Stimulated activated naive B cell treated with anti-CD40 and anti-IgM and Interleukin-4, amounts not matched to agents 10 μg/mL and 1 μg/mL and 100 μg/mL, for 72 hours (primary cell): ENCODE measurements around the gene UACA.

Experiments used
- ATAC-seq, 2 donors: fragments of 150-1000 bp; cut with Tn5 transposase; replicated peaks; 2 replicates each; pipeline ENCODE4 v1.10.0; 2021; ENCODE audit warnings: moderate library complexity in 1 of 2
- DNase-seq: peaks from one replicate; pipeline ENCODE4 v3.0.0; 2021
- H3K27ac Mint-ChIP-seq: one replicate; pipeline ENCODE4 v1.8.0; 2022; ENCODE audit warnings: mild to moderate bottlenecking, mixed read lengths
- H3K27me3 Mint-ChIP-seq, 2 donors: one replicate each; pipeline ENCODE4 v1.8.0; 2022; ENCODE audit warnings: mixed read lengths in 2 of 2
- H3K36me3 Mint-ChIP-seq, 2 donors: one replicate each; pipeline ENCODE4 v1.8.0; 2022; ENCODE audit warnings: mixed read lengths in 2 of 2, mild to moderate bottlenecking in 1 of 2
- H3K4me1 Mint-ChIP-seq, 2 donors: one replicate each; pipeline ENCODE4 v1.8.0; 2022; ENCODE audit warnings: mixed read lengths in 2 of 2, mild to moderate bottlenecking in 1 of 2
- H3K4me3 Mint-ChIP-seq, 2 donors: one replicate each; pipeline ENCODE4 v1.8.0; 2022; ENCODE audit warnings: mild to moderate bottlenecking in 2 of 2, mixed read lengths in 2 of 2, moderate library complexity in 1 of 2
- H3K9me3 Mint-ChIP-seq, 2 donors: one replicate each; pipeline ENCODE4 v1.8.0; 2022; ENCODE audit warnings: mixed read lengths in 2 of 2, mild to moderate bottlenecking in 1 of 2

Gene UACA

GRCh38 chr15:70701891-70702568 lies 61.3 kb downstream of the UACA start:
- no peak for ATAC-seq
- Mint-ChIP-seq H3K27me3 (peaks cover 32% of the 10 kb centered on the region in 2 donors), H3K36me3 (no peaks in the 10 kb centered on the region)

DNA sequence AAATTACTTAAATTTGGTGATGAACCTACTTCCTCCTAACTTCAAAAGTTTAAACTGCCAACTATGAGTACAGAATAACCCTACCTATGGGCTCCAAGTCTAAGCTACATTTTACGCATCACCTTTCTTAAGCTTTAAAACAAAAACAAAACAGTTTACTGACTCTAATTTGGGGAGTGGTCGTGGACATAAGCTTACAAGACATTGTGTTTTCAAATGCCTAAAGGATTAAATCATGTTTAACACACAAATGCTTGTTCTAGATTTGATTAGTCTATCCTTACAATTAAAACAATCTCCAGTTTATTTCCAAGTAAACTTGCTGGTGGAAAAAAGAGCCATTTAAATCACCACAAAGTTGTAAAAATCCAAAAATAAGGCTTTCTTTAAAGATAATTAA lies 62.2 kb downstream of the UACA start:
- no peak for DNase-seq
- no peaks in the 10 kb centered on the region for H3K9me3 Mint-ChIP-seq
- peaks cover 2 to 5% of the 10 kb centered on the region in 2 donors for H3K4me1 Mint-ChIP-seq
- ATAC-seq, result no peak
- H3K27me3 Mint-ChIP-seq, result peaks cover 23 to 27% of the 10 kb centered on the region in 2 donors
- H3K4me3 Mint-ChIP-seq, result no peak overlapping the region
- no peaks in the 10 kb centered on the region for H3K36me3 Mint-ChIP-seq
- H3K27ac Mint-ChIP-seq, result no peak overlapping the region

More at GRCh38 chr15:70701891-70702568, 61.3 kb downstream of the UACA start:
- no peak overlapping the region for H3K27ac Mint-ChIP-seq
- H3K4me3 Mint-ChIP-seq, result no peak overlapping the region
- peaks cover 2 to 5% of the 10 kb centered on the region in 2 donors for H3K4me1 Mint-ChIP-seq
- H3K9me3 Mint-ChIP-seq, result no peaks in the 10 kb centered on the region
- DNase-seq, result no peak

GRCh38 chr15:70699890-70700289 lies 63.5 kb downstream of the UACA start:
- Mint-ChIP-seq H3K9me3 (no peaks in the 10 kb centered on the region), H3K4me1 (peaks cover 2 to 5% of the 10 kb centered on the region in 2 donors), H3K27ac (no peak overlapping the region), H3K27me3 (peaks cover 21 to 27% of the 10 kb centered on the region in 2 donors), H3K4me3 (no peak overlapping the region), H3K36me3 (no peaks in the 10 kb centered on the region)
- DNase-seq, result no peak
- ATAC-seq, result no peak

- Mint-ChIP-seq H3K4me1 (peaks cover 2 to 5% of the 10 kb centered on the region in 2 donors), H3K27me3 (peaks cover 11 to 21% of the 10 kb centered on the region in 2 donors), H3K4me3 (no peak overlapping the region), H3K9me3 (no peaks in the 10 kb centered on the region), H3K36me3 (no peaks in the 10 kb centered on the region), H3K27ac (no peak overlapping the region)
- ATAC-seq (no peak), DNase-seq (no peak)
Observed at GRCh38 chr15:70698836-70699390, 64.4 kb downstream of the UACA start.

DNA sequence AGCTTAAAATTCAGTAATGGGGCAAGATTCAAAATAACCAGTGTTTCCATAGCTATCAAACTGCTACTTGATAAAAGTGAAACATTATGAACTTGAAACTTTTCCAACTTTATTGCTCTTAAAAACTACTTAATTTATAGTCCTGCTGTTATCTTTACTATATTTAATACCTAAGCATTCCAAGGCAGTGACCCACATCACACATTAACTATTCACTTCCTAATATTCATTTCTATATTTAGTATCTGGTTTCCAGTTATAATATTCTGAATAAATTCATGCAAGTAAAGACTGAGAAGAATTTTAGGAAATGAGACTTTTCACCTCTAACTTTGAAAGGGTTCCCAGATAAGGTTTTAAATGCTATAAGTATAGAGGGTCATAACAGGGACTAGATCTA lies 64.9 kb downstream of the UACA start:
- Mint-ChIP-seq H3K36me3 (no peaks in the 10 kb centered on the region), H3K4me1 (peaks cover 2 to 5% of the 10 kb centered on the region in 2 donors), H3K9me3 (no peaks in the 10 kb centered on the region), H3K4me3 (no peak overlapping the region), H3K27me3 (peaks cover 6 to 17% of the 10 kb centered on the region in 2 donors), H3K27ac (no peak overlapping the region)
- no peak for DNase-seq
- no peak for ATAC-seq

DNA sequence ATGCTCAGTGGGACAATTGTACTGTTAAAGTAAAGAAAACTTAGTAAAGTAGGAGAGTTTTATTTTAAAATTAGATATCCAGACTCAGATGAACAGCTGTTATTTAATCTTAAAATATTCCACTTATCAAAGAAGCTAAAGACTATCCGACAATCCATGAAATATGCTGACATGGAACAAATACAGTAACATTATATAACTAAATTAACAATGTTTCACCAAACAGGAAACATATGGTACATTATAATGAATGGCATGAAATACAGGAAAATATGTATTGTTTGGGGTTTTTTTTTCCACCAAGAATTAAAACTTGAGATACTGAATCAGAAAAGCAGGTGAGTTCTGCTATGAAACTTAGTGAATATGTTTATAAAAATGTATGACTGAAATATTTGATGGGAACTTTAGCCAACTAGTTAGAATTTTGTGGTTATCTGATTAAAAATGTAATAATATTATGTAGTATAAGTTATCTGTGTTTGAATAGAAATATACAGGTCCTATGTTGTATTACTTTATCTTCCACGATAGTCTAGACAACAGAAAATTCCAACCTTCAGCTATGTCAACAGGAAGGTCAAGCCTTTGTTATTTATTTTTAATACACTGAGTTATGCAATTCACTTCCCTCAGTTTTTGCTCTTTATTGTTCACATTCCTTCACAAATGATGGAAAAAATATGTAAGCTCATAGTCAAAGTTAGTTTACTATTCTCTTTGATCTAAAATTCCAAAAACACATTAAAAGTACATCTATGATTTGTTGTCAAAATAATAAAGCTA lies 72.7 kb downstream of the UACA start:
- ATAC-seq (no peak), DNase-seq (no peak)
- no peak overlapping the region for H3K27ac Mint-ChIP-seq
- H3K36me3 Mint-ChIP-seq, result no peaks in the 10 kb centered on the region
- H3K9me3 Mint-ChIP-seq, result no peaks in the 10 kb centered on the region
- H3K4me3 Mint-ChIP-seq, result no peak overlapping the region
- H3K4me1 Mint-ChIP-seq, result no peaks in the 10 kb centered on the region
- H3K27me3 Mint-ChIP-seq, result peaks cover 0 to 9% of the 10 kb centered on the region in 2 donors

DNA sequence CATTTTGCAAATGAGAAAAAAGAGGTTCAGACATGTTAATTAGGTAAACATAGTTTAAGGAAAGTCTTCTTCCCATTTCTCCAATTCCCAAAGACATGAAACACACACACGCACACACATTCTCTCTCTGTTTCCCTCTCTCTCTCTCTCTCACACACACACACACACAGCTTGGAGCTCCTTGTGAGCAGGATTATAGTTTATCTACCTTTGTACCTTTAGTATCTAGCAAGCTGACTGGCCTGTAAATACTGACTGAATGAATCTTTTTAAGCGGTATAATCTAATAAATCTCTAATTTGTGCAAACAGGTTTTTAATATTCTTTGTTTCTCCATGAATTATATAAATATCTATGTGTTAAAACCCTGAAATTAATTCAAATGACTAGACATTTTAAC lies 73.3 kb downstream of the UACA start:
- H3K27me3 Mint-ChIP-seq, result peaks cover 0 to 9% of the 10 kb centered on the region in 2 donors
- H3K9me3 Mint-ChIP-seq, result no peaks in the 10 kb centered on the region
- H3K36me3 Mint-ChIP-seq, result no peaks in the 10 kb centered on the region
- ATAC-seq (no peak), DNase-seq (no peak)
- no peaks in the 10 kb centered on the region for H3K4me1 Mint-ChIP-seq
- H3K4me3 Mint-ChIP-seq, result no peak overlapping the region
- H3K27ac Mint-ChIP-seq, result no peak overlapping the region

- no peak for DNase-seq
Observed at GRCh38 chr15:70687482-70687881, 75.9 kb downstream of the UACA start.

GRCh38 chr15:70680817-70681216 lies 82.5 kb downstream of the UACA start:
- no peak for DNase-seq
- H3K9me3 Mint-ChIP-seq, result no peaks in the 10 kb centered on the region

More at GRCh38 chr15:70687482-70687881, 75.9 kb downstream of the UACA start:
- no peak overlapping the region for H3K4me3 Mint-ChIP-seq
- no peaks in the 10 kb centered on the region for H3K9me3 Mint-ChIP-seq
- peaks cover 0 to 5% of the 10 kb centered on the region in 2 donors for H3K27me3 Mint-ChIP-seq
- no peak for ATAC-seq
- H3K36me3 Mint-ChIP-seq, result no peaks in the 10 kb centered on the region
- no peak overlapping the region for H3K27ac Mint-ChIP-seq
- H3K4me1 Mint-ChIP-seq, result no peaks in the 10 kb centered on the region

DNA sequence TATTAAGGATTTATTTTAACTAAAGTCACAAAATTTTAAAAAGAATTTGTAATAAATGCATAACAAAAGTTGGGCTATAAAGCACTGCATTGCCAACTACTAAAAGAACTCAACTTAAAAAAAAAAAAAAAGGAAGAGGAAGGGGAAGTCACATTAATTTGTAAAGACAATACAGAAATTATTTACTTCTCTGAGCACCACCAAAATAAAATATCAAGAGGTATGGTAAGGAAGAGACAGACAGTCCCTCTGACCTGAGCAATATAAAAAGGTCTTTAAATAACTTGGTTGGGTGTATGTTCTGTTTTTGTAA lies 83.5 kb downstream of the UACA start:
- Mint-ChIP-seq H3K4me1 (peaks cover 0 to 2% of the 10 kb centered on the region in 2 donors), H3K27me3 (peaks cover 0 to 19% of the 10 kb centered on the region in 2 donors), H3K4me3 (no peak overlapping the region), H3K9me3 (no peaks in the 10 kb centered on the region), H3K27ac (no peak overlapping the region), H3K36me3 (peaks cover 0 to 2% of the 10 kb centered on the region in 2 donors)
- ATAC-seq (no peak), DNase-seq (no peak)

More at GRCh38 chr15:70680817-70681216, 82.5 kb downstream of the UACA start:
- Mint-ChIP-seq H3K27me3 (peaks cover 0 to 19% of the 10 kb centered on the region in 2 donors), H3K36me3 (peaks cover 0 to 2% of the 10 kb centered on the region in 2 donors), H3K4me1 (peaks cover 0 to 2% of the 10 kb centered on the region in 2 donors), H3K4me3 (no peak overlapping the region), H3K27ac (no peak overlapping the region)
- ATAC-seq, result no peak

GRCh38 chr15:70672081-70672480 lies 91.3 kb downstream of the UACA start:
- DNase-seq (no peak), ATAC-seq (peak; percentile 47 to 48)
- Mint-ChIP-seq H3K27ac (no peak overlapping the region), H3K4me3 (no peak overlapping the region), H3K9me3 (no peaks in the 10 kb centered on the region), H3K4me1 (peaks cover 0 to 9% of the 10 kb centered on the region in 2 donors), H3K27me3 (no peaks in the 10 kb centered on the region), H3K36me3 (no peaks in the 10 kb centered on the region)

DNA sequence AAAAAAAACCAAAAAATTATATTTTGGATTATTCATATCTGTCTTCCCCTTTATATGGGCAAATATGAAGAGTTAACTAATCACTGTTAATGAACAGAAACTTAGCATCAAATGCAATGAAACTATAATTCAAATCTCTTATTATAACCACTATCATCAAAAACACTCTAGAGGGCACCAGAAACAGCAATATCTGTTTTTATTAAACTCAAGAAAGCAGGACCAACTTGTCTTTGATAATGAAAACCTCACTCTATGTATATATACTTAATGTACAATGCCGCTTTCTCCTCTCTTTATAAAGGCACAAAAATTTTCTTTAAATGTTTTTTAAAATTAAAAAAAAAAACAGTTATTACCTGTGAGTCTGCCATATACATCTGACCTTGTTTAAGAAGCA lies 92.7 kb downstream of the UACA start:
- peaks cover 0 to 9% of the 10 kb centered on the region in 2 donors for H3K4me1 Mint-ChIP-seq
- DNase-seq (no peak), ATAC-seq (no peak)
- no peaks in the 10 kb centered on the region for H3K9me3 Mint-ChIP-seq
- no peaks in the 10 kb centered on the region for H3K36me3 Mint-ChIP-seq
- no peak overlapping the region for H3K4me3 Mint-ChIP-seq
- no peaks in the 10 kb centered on the region for H3K27me3 Mint-ChIP-seq
- H3K27ac Mint-ChIP-seq, result no peak overlapping the region

- ATAC-seq (no peak), DNase-seq (no peak)
- Mint-ChIP-seq H3K4me1 (peaks cover 0 to 9% of the 10 kb centered on the region in 2 donors), H3K27ac (no peak overlapping the region), H3K36me3 (no peaks in the 10 kb centered on the region), H3K4me3 (no peak overlapping the region), H3K27me3 (no peaks in the 10 kb centered on the region), H3K9me3 (no peaks in the 10 kb centered on the region)
Observed at GRCh38 chr15:70669966-70670658, 93.2 kb downstream of the UACA start.

DNA sequence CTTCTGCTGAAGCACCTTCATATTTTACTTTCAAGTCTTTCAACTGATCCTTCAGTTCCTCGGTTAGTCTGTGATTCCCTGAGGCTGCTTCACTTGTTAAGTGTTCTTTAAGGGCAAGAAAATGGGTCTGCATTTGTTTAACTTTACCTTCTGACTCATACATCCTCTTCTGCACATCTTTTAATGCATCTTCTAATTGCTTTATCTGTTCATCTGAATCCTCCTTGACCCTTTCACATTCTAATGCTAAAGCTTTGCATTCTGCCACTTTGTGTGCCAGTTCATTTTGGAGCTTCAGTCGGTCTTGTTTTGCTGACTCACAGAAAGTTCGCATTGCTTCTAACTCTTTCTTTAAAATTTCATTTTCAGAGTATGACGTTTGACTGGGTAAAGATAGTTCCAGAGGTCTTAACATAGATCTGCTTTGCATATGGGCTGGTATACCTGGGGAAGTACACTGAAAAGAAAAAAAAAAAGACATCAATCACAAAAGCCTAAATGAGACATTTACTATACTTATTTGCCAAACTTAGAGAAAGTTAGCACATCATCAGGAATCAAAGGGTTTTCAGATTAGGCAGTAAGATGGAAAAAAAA lies 94.3 kb downstream of the UACA start:
- ATAC-seq (no peak), DNase-seq (no peak)
- H3K27ac Mint-ChIP-seq, result no peak overlapping the region
- H3K36me3 Mint-ChIP-seq, result no peaks in the 10 kb centered on the region
- peaks cover 0 to 9% of the 10 kb centered on the region in 2 donors for H3K4me1 Mint-ChIP-seq
- no peaks in the 10 kb centered on the region for H3K9me3 Mint-ChIP-seq
- H3K4me3 Mint-ChIP-seq, result no peak overlapping the region
- H3K27me3 Mint-ChIP-seq, result no peaks in the 10 kb centered on the region
